ENCODE data around the gene RNFT2. TPM values are rescaled to one million over a fixed set of nuclear protein-coding genes. Genes with fewer than 3 reads are reported as not detected.

RNFT2 gene
- total RNA-seq, 1 experiment from 2014 or later, result 27.7 TPM

DNA sequence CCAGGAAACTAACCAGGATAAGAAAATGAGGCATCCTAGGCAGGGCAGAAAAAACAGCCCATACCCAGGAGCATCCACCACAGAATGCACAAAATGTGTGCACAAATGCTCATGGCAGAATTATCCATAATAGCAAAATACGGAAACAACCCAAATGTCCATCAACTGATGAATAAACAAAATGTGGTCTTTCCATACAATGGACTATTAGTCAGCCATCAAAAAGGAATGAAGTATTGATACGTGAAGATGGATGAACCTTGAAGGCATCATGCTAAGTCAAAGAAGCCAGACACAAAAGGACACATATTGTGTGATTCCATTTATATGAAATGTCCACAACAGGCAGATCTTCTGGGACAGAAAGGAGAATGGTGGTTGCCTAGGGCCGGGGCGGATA, 124.1 kb downstream of the RNFT2 start (continued):
- TF ChIP-seq, protein P1, sequence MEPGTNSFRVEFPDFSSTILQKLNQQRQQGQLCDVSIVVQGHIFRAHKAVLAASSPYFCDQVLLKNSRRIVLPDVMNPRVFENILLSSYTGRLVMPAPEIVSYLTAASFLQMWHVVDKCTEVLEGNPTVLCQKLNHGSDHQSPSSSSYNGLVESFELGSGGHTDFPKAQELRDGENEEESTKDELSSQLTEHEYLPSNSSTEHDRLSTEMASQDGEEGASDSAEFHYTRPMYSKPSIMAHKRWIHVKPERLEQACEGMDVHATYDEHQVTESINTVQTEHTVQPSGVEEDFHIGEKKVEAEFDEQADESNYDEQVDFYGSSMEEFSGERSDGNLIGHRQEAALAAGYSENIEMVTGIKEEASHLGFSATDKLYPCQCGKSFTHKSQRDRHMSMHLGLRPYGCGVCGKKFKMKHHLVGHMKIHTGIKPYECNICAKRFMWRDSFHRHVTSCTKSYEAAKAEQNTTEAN (CRISPR knock-in tag; IDR thresholded peaks at IDR 0.05), result no peak
- TF ChIP-seq KAT7 (CRISPR knock-in tag; IDR thresholded peaks at IDR 0.05; ENCODE audit: borderline replicate concordance) (no peak), RORB (CRISPR knock-in tag; IDR thresholded peaks at IDR 0.05) (no peak), ZNF317 (CRISPR knock-in tag; IDR thresholded peaks at IDR 0.05; ENCODE audit: borderline replicate concordance, low read depth) (no peak), FOXK1 (CRISPR knock-in tag; IDR thresholded peaks at IDR 0.05) (no peak), NR2C2 (CRISPR knock-in tag; IDR thresholded peaks at IDR 0.05) (no peak), ESRRA (CRISPR knock-in tag; IDR thresholded peaks at IDR 0.05; ENCODE audit: borderline replicate concordance) (no peak)
- TF ChIP-seq, protein P2, sequence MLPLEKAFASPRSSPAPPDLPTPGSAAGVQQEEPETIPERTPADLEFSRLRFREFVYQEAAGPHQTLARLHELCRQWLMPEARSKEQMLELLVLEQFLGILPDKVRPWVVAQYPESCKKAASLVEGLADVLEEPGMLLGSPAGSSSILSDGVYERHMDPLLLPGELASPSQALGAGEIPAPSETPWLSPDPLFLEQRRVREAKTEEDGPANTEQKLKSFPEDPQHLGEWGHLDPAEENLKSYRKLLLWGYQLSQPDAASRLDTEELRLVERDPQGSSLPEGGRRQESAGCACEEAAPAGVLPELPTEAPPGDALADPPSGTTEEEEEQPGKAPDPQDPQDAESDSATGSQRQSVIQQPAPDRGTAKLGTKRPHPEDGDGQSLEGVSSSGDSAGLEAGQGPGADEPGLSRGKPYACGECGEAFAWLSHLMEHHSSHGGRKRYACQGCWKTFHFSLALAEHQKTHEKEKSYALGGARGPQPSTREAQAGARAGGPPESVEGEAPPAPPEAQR (CRISPR knock-in tag; IDR thresholded peaks at IDR 0.05), result no peak
- TF ChIP-seq, protein P3, sequence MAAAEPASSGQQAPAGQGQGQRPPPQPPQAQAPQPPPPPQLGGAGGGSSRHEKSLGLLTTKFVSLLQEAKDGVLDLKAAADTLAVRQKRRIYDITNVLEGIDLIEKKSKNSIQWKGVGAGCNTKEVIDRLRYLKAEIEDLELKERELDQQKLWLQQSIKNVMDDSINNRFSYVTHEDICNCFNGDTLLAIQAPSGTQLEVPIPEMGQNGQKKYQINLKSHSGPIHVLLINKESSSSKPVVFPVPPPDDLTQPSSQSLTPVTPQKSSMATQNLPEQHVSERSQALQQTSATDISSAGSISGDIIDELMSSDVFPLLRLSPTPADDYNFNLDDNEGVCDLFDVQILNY (CRISPR knock-in tag; IDR thresholded peaks at IDR 0.05), result no peak
- TF ChIP-seq, protein P4, sequence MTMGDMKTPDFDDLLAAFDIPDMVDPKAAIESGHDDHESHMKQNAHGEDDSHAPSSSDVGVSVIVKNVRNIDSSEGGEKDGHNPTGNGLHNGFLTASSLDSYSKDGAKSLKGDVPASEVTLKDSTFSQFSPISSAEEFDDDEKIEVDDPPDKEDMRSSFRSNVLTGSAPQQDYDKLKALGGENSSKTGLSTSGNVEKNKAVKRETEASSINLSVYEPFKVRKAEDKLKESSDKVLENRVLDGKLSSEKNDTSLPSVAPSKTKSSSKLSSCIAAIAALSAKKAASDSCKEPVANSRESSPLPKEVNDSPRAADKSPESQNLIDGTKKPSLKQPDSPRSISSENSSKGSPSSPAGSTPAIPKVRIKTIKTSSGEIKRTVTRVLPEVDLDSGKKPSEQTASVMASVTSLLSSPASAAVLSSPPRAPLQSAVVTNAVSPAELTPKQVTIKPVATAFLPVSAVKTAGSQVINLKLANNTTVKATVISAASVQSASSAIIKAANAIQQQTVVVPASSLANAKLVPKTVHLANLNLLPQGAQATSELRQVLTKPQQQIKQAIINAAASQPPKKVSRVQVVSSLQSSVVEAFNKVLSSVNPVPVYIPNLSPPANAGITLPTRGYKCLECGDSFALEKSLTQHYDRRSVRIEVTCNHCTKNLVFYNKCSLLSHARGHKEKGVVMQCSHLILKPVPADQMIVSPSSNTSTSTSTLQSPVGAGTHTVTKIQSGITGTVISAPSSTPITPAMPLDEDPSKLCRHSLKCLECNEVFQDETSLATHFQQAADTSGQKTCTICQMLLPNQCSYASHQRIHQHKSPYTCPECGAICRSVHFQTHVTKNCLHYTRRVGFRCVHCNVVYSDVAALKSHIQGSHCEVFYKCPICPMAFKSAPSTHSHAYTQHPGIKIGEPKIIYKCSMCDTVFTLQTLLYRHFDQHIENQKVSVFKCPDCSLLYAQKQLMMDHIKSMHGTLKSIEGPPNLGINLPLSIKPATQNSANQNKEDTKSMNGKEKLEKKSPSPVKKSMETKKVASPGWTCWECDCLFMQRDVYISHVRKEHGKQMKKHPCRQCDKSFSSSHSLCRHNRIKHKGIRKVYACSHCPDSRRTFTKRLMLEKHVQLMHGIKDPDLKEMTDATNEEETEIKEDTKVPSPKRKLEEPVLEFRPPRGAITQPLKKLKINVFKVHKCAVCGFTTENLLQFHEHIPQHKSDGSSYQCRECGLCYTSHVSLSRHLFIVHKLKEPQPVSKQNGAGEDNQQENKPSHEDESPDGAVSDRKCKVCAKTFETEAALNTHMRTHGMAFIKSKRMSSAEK (CRISPR knock-in tag; IDR thresholded peaks at IDR 0.05; ENCODE audit: borderline replicate concordance), result no peak
- TF ChIP-seq, protein P5, sequence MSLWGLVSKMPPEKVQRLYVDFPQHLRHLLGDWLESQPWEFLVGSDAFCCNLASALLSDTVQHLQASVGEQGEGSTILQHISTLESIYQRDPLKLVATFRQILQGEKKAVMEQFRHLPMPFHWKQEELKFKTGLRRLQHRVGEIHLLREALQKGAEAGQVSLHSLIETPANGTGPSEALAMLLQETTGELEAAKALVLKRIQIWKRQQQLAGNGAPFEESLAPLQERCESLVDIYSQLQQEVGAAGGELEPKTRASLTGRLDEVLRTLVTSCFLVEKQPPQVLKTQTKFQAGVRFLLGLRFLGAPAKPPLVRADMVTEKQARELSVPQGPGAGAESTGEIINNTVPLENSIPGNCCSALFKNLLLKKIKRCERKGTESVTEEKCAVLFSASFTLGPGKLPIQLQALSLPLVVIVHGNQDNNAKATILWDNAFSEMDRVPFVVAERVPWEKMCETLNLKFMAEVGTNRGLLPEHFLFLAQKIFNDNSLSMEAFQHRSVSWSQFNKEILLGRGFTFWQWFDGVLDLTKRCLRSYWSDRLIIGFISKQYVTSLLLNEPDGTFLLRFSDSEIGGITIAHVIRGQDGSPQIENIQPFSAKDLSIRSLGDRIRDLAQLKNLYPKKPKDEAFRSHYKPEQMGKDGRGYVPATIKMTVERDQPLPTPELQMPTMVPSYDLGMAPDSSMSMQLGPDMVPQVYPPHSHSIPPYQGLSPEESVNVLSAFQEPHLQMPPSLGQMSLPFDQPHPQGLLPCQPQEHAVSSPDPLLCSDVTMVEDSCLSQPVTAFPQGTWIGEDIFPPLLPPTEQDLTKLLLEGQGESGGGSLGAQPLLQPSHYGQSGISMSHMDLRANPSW (CRISPR knock-in tag; conservative IDR thresholded peaks at IDR 0.05; ENCODE audit: low read depth), result no peak

DNA sequence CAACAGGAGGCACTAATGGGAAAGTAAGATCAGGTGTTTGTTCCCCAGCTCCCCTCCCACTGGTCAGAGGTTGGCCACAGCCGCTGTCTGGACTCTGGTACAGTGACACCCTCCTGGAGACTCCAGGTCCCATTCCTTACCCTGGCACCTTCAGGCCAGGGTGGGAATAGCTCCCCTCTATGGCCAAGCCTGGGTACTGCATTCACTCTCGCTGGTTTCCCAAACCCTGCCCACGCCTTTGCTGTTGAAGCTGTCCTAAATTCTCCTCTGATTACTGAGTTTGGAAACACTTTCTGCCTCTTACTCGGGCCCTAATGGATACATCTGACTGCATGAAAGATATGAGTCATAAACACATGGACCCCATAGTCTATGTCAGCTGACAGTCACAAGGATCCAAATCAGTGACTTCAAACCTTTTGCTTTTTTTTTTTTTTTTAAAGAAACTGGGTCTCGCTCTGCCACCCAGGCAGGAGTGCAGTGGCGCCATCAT, 125.2 kb downstream of the RNFT2 start:
- TF ChIP-seq, protein P6, sequence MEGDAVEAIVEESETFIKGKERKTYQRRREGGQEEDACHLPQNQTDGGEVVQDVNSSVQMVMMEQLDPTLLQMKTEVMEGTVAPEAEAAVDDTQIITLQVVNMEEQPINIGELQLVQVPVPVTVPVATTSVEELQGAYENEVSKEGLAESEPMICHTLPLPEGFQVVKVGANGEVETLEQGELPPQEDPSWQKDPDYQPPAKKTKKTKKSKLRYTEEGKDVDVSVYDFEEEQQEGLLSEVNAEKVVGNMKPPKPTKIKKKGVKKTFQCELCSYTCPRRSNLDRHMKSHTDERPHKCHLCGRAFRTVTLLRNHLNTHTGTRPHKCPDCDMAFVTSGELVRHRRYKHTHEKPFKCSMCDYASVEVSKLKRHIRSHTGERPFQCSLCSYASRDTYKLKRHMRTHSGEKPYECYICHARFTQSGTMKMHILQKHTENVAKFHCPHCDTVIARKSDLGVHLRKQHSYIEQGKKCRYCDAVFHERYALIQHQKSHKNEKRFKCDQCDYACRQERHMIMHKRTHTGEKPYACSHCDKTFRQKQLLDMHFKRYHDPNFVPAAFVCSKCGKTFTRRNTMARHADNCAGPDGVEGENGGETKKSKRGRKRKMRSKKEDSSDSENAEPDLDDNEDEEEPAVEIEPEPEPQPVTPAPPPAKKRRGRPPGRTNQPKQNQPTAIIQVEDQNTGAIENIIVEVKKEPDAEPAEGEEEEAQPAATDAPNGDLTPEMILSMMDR (IDR thresholded peaks at IDR 0.05), result peak; percentile 90
- TF ChIP-seq IRF2 (CRISPR knock-in tag; IDR thresholded peaks at IDR 0.05; ENCODE audit: borderline replicate concordance, low read depth) (no peak), ZNF423 (CRISPR knock-in tag; IDR thresholded peaks at IDR 0.05) (no peak), GRHL2 (CRISPR knock-in tag; IDR thresholded peaks at IDR 0.05; ENCODE audit: insufficient replicate concordance, severe bottlenecking) (no peak), RORB (CRISPR knock-in tag; IDR thresholded peaks at IDR 0.05) (no peak), MXD4 (CRISPR knock-in tag; IDR thresholded peaks at IDR 0.05; ENCODE audit: borderline replicate concordance) (no peak)
- TF ChIP-seq, protein P1 (CRISPR knock-in tag; IDR thresholded peaks at IDR 0.05), result no peak
- TF ChIP-seq, protein P7, sequence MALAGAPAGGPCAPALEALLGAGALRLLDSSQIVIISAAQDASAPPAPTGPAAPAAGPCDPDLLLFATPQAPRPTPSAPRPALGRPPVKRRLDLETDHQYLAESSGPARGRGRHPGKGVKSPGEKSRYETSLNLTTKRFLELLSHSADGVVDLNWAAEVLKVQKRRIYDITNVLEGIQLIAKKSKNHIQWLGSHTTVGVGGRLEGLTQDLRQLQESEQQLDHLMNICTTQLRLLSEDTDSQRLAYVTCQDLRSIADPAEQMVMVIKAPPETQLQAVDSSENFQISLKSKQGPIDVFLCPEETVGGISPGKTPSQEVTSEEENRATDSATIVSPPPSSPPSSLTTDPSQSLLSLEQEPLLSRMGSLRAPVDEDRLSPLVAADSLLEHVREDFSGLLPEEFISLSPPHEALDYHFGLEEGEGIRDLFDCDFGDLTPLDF (CRISPR knock-in tag; IDR thresholded peaks at IDR 0.05), result no peak
- Mint-ChIP-seq H3K27ac (no peak overlapping the region), H3K27me3 (ENCODE audit: low read depth) (no peaks in the 10 kb centered on the region), H3K36me3 (no peaks in the 10 kb centered on the region), H3K9me3 (no peaks in the 10 kb centered on the region), H3K4me1 (peaks cover 14% of the 10 kb centered on the region), H3K4me3 (no peak overlapping the region)
- ATAC-seq, result peak; percentile 95
- DNase-seq (ENCODE audit: low spot score), result peak; percentile 79
- CTCF ChIA-PET, result interaction anchor here (0.6 to 1.9 kb wide), 71 partner anchors 9 to 587 kb away, joined by 3 to 57 read pairs (median 5); partner anchors contain the start of genes FBXW8, HRK and MED13L
- POLR2A ChIA-PET, result no interaction called here
